ENCODE measurements around the gene LZTFL1.

DNA sequence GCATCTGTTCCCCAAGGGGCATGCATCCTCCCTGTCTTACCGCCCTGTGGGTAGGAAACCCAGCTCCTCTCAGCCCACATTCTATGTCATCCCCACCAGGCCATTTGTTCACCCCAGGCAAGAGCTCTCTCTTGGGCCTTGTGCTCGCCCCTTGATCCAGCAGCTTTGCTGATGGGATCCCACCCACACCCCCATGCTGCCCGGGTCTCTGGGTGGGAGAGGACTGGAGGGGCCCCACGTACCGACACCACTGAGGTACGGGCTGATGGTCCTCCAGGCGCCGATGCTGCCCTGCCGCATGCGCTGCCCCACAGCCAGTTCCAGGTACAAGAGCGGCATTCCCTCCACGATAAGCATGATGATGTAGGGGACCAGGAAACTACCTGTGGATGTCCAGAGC lies 60.1 kb downstream of the LZTFL1 start:
- TF ChIP-seq POLR2AphosphoS5 (IDR thresholded peaks at IDR 0.05; ENCODE audit: borderline replicate concordance, low read depth, low read length) (no peak), EZH2 (IDR thresholded peaks at IDR 0.05) (no peak)

Measured in SK-N-MC (cell line).